ENCODE measurements around the gene FAM193B. TPM values are rescaled to one million over a fixed set of nuclear protein-coding genes. Genes with fewer than 3 reads are reported as not detected.
"Not testable (repeated sequence)": the region's sequence is repeated elsewhere in the genome, so short reads cannot be mapped to it uniquely, and the experiment has no call there.

Gene FAM193B
- total RNA-seq, 6 experiments from 2014 or later, result 22.1 to 55.4 (median 39.2) TPM

- no peak for DNase-seq
- 68% methylated on average over 2 of the region's 2 CpGs for WGBS (ENCODE audit: insufficient coverage, low coverage, low lambda C conversion rate, missing lambda C conversion rate)
Measured at GRCh38 chr5:177569894-177570293, 15.5 kb upstream of the FAM193B start.

GRCh38 chr5:177568326-177568725, 14.0 kb upstream of the FAM193B start:
- Histone ChIP-seq H3K27me3 (no peaks in the 10 kb centered on the region), H3K36me3 (no peaks in the 10 kb centered on the region), H3K4me3 (no peak overlapping the region), H3K4me1 (no peaks in the 10 kb centered on the region), H3K9me3 (no peaks in the 10 kb centered on the region), H3K27ac (no peak overlapping the region)
- ATAC-seq (no peak), DNase-seq (no peak)
- 59% methylated on average over 5 of the region's 7 CpGs for WGBS (ENCODE audit: insufficient coverage, low coverage, low lambda C conversion rate, missing lambda C conversion rate)
- TF ChIP-seq CTCF (IDR thresholded peaks at IDR 0.05) (no peak), POLR2A (IDR thresholded peaks at IDR 0.05) (no peak)
- intact Hi-C loops (cut with DNase I), result no loop called here

More at GRCh38 chr5:177569894-177570293, 15.5 kb upstream of the FAM193B start:
- Histone ChIP-seq H3K36me3 (no peaks in the 10 kb centered on the region), H3K4me1 (no peaks in the 10 kb centered on the region), H3K27me3 (no peaks in the 10 kb centered on the region), H3K9me3 (no peaks in the 10 kb centered on the region), H3K4me3 (no peak overlapping the region), H3K27ac (no peak overlapping the region)
- intact Hi-C loops (cut with DNase I), result no loop called here
- TF ChIP-seq POLR2A (IDR thresholded peaks at IDR 0.05), result no peak
- TF ChIP-seq CTCF (IDR thresholded peaks at IDR 0.05), result no peak
- no peak for ATAC-seq

- DNase-seq (no peak), ATAC-seq (no peak)
- Histone ChIP-seq H3K27ac (no peak overlapping the region), H3K4me3 (no peak overlapping the region), H3K27me3 (no peaks in the 10 kb centered on the region), H3K9me3 (no peaks in the 10 kb centered on the region), H3K4me1 (no peaks in the 10 kb centered on the region), H3K36me3 (no peaks in the 10 kb centered on the region)
- intact Hi-C loops (cut with DNase I), result no loop called here
- TF ChIP-seq POLR2A (IDR thresholded peaks at IDR 0.05) (no peak), CTCF (IDR thresholded peaks at IDR 0.05) (no peak)
- WGBS (ENCODE audit: insufficient coverage, low coverage, low lambda C conversion rate, missing lambda C conversion rate), result 62% methylated on average over 8 of the region's 8 CpGs
Measured at GRCh38 chr5:177565046-177565445, 10.7 kb upstream of the FAM193B start.

- H3K36me3 ChIP-seq; H3K27me3 ChIP-seq; intact Hi-C loops (cut with DNase I); DNase-seq; H3K27ac ChIP-seq; H3K4me1 ChIP-seq; H3K4me3 ChIP-seq; H3K9me3 ChIP-seq; ATAC-seq: not testable (repeated sequence)
- WGBS (ENCODE audit: insufficient coverage, low coverage, low lambda C conversion rate, missing lambda C conversion rate), result 54% methylated on average over 8 of the region's 8 CpGs
Measured at GRCh38 chr5:177559446-177559941, 5.1 kb upstream of the FAM193B start.

GRCh38 chr5:177557796-177558195, 3.4 kb upstream of the FAM193B start:
- no peak for ATAC-seq
- DNase-seq, result no peak
- intact Hi-C loops (cut with DNase I), result no loop called here

More at GRCh38 chr5:177557796-177558195, 3.4 kb upstream of the FAM193B start:
- Histone ChIP-seq H3K36me3 (no peaks in the 10 kb centered on the region), H3K27ac (no peak overlapping the region), H3K4me1 (peaks cover 0 to 13% (median 2%) of the 10 kb centered on the region in 4 donors), H3K27me3 (no peaks in the 10 kb centered on the region), H3K9me3 (no peaks in the 10 kb centered on the region), H3K4me3 (no peak overlapping the region)
- WGBS (ENCODE audit: insufficient coverage, low coverage, low lambda C conversion rate, missing lambda C conversion rate), result 92% methylated on average over 4 of the region's 5 CpGs
- TF ChIP-seq CTCF (IDR thresholded peaks at IDR 0.05) (no peak), POLR2A (IDR thresholded peaks at IDR 0.05) (no peak)

Data from right lobe of liver (tissue), 6 donors.